ENCODE data around the gene PTPRD. TPM values are rescaled to one million over a fixed set of nuclear protein-coding genes. Genes with fewer than 3 reads are reported as not detected.

PTPRD gene
- total RNA-seq, 3 donors from 2014 or later (not counting 1 experiment from before 2014, with no cell fraction given), result 0.05 to 0.68 TPM; not detected in 1

- Histone ChIP-seq H3K27ac (ENCODE audit: low read length) (no peak overlapping the region), H3K4me1 (ENCODE audit: control insufficient read depth, insufficient read depth, low read length) (no peaks in the 10 kb centered on the region), H3K27me3 (ENCODE audit: control insufficient read depth, insufficient read depth, low read length) (no peaks in the 10 kb centered on the region), H3K36me3 (ENCODE audit: control insufficient read depth, insufficient read depth, low read length) (no peaks in the 10 kb centered on the region), H3K9me3 (ENCODE audit: control insufficient read depth, insufficient read depth, low read length) (no peaks in the 10 kb centered on the region), H3K4me3 (ENCODE audit: low read length) (no peak overlapping the region)
- TF ChIP-seq, protein P1, sequence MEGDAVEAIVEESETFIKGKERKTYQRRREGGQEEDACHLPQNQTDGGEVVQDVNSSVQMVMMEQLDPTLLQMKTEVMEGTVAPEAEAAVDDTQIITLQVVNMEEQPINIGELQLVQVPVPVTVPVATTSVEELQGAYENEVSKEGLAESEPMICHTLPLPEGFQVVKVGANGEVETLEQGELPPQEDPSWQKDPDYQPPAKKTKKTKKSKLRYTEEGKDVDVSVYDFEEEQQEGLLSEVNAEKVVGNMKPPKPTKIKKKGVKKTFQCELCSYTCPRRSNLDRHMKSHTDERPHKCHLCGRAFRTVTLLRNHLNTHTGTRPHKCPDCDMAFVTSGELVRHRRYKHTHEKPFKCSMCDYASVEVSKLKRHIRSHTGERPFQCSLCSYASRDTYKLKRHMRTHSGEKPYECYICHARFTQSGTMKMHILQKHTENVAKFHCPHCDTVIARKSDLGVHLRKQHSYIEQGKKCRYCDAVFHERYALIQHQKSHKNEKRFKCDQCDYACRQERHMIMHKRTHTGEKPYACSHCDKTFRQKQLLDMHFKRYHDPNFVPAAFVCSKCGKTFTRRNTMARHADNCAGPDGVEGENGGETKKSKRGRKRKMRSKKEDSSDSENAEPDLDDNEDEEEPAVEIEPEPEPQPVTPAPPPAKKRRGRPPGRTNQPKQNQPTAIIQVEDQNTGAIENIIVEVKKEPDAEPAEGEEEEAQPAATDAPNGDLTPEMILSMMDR (IDR thresholded peaks at IDR 0.05), result no peak
- no peak overlapping the region for H3K4me3 Mint-ChIP-seq
- no peak overlapping the region for H3K27ac Mint-ChIP-seq
- no peaks in the 10 kb centered on the region for H3K27me3 Mint-ChIP-seq (ENCODE audit: low read depth in 2 of 2)
- 91% methylated on average over 3 of the region's 3 CpGs for WGBS (ENCODE audit: insufficient coverage)
- intact Hi-C loops (cut with micrococcal nuclease), result no loop called here
- no peak for ATAC-seq
- peaks cover 0 to 2% of the 10 kb centered on the region in 2 donors for H3K9me3 Mint-ChIP-seq
- H3K4me1 Mint-ChIP-seq, result no peaks in the 10 kb centered on the region
- no peak for DNase-seq
- no peaks in the 10 kb centered on the region for H3K36me3 Mint-ChIP-seq
These were observed 2223.3 kb downstream of the PTPRD start for GRCh38 chr9:8389531-8389930.

GRCh38 chr9:8388132-8388531, 2224.7 kb downstream of the PTPRD start:
- Mint-ChIP-seq H3K36me3 (no peaks in the 10 kb centered on the region), H3K4me1 (no peaks in the 10 kb centered on the region), H3K27ac (no peak overlapping the region), H3K4me3 (no peak overlapping the region), H3K9me3 (peaks cover 0 to 2% of the 10 kb centered on the region in 2 donors), H3K27me3 (ENCODE audit: low read depth in 2 of 2) (no peaks in the 10 kb centered on the region)
- Histone ChIP-seq H3K27ac (ENCODE audit: low read length) (no peak overlapping the region), H3K36me3 (ENCODE audit: control insufficient read depth, insufficient read depth, low read length) (no peaks in the 10 kb centered on the region), H3K4me3 (ENCODE audit: low read length) (no peak overlapping the region), H3K9me3 (ENCODE audit: control insufficient read depth, insufficient read depth, low read length) (no peaks in the 10 kb centered on the region), H3K27me3 (ENCODE audit: control insufficient read depth, insufficient read depth, low read length) (no peaks in the 10 kb centered on the region), H3K4me1 (ENCODE audit: control insufficient read depth, insufficient read depth, low read length) (no peaks in the 10 kb centered on the region)
- ATAC-seq, result no peak
- TF ChIP-seq, protein P1 (IDR thresholded peaks at IDR 0.05), result no peak
- no peak for DNase-seq
- WGBS (ENCODE audit: insufficient coverage), result 56% methylated on average over 1 of the region's 1 CpG
- intact Hi-C loops (cut with micrococcal nuclease), result no loop called here

DNA sequence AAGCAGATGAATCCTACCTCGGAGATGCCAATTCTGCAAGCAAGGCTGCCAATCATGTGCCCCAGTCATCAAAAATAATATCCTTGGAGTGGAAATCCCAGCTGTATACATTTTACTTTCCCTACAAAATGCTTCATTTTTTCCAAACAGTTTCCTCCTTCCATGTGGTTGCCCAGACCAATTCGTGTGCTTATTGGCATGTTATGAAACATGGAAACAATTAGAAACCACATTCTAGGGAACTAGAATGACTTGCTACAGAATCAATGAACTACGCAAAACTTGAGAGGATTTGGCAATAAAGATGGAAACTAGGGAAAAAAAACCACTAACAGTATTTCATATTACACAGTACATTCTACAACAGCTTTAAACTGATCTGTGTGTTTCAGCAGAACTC, 2228.7 kb downstream of the PTPRD start:
- Histone ChIP-seq H3K27me3 (ENCODE audit: control insufficient read depth, insufficient read depth, low read length) (no peaks in the 10 kb centered on the region), H3K4me3 (ENCODE audit: low read length) (no peak overlapping the region), H3K9me3 (ENCODE audit: control insufficient read depth, insufficient read depth, low read length) (no peaks in the 10 kb centered on the region), H3K27ac (ENCODE audit: low read length) (no peak overlapping the region), H3K4me1 (ENCODE audit: control insufficient read depth, insufficient read depth, low read length) (no peaks in the 10 kb centered on the region), H3K36me3 (ENCODE audit: control insufficient read depth, insufficient read depth, low read length) (no peaks in the 10 kb centered on the region)
- DNase-seq, result no peak
- no peak for ATAC-seq
- Mint-ChIP-seq H3K27ac (no peak overlapping the region), H3K27me3 (ENCODE audit: low read depth in 2 of 2) (no peaks in the 10 kb centered on the region), H3K4me3 (no peak overlapping the region), H3K9me3 (peaks cover 0 to 2% of the 10 kb centered on the region in 2 donors), H3K36me3 (no peaks in the 10 kb centered on the region), H3K4me1 (no peaks in the 10 kb centered on the region)
- TF ChIP-seq, protein P1 (IDR thresholded peaks at IDR 0.05), result no peak
- WGBS (ENCODE audit: insufficient coverage), result 94% methylated on average over 2 of the region's 3 CpGs
- intact Hi-C loops (cut with micrococcal nuclease), result no loop called here

DNA sequence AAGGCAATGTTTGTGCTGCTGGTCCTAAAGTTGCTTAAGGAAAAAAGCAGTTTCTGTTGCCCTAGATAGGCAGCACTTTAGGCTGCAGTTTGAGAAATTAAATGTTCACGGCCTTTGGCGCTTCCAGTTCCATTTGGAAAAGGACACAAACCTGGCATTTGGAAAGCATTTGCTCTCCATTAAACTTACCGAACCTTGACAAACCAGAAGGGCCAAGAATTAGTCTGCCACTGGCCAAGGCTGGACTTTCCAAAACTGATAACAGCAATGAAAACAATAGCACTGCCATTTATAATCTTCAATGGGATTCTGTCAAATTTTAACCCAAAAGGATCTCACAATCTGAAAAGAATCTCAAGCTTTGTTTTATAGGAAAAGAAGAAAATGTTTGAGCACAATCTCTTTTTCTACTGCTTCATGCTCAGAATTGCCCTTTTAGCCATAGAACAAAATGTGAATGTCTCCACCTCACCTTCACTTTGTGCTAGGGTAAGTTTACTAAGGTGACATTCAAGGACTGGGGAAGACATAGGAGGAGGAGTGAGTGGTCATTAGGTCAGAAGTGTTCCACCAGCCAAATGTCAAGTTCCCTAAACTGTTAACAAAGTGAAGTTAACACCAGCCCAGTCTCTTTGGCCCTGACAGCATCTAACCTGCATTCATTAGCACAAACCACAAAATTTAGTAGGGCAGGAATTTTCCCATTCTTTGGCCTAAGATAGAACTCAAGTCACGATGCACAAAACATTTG, 2229.8 kb downstream of the PTPRD start:
- Histone ChIP-seq H3K27ac (ENCODE audit: low read length) (no peak overlapping the region), H3K4me3 (ENCODE audit: low read length) (no peak overlapping the region), H3K4me1 (ENCODE audit: control insufficient read depth, insufficient read depth, low read length) (no peaks in the 10 kb centered on the region), H3K9me3 (ENCODE audit: control insufficient read depth, insufficient read depth, low read length) (no peaks in the 10 kb centered on the region), H3K36me3 (ENCODE audit: control insufficient read depth, insufficient read depth, low read length) (no peaks in the 10 kb centered on the region), H3K27me3 (ENCODE audit: control insufficient read depth, insufficient read depth, low read length) (no peaks in the 10 kb centered on the region)
- no peaks in the 10 kb centered on the region for H3K36me3 Mint-ChIP-seq
- DNase-seq, result no peak
- H3K9me3 Mint-ChIP-seq, result peaks cover 0 to 2% of the 10 kb centered on the region in 2 donors
- WGBS (ENCODE audit: insufficient coverage), result 95% methylated on average over 3 of the region's 4 CpGs
- H3K4me1 Mint-ChIP-seq, result no peaks in the 10 kb centered on the region
- TF ChIP-seq, protein P1 (IDR thresholded peaks at IDR 0.05), result no peak
- no peak for ATAC-seq
- no peaks in the 10 kb centered on the region for H3K27me3 Mint-ChIP-seq (ENCODE audit: low read depth in 2 of 2)
- intact Hi-C loops (cut with micrococcal nuclease), result no loop called here
- no peak overlapping the region for H3K27ac Mint-ChIP-seq
- no peak overlapping the region for H3K4me3 Mint-ChIP-seq
